Liver (tissue), 9 donors: Measurements from ENCODE around the gene IFNGR1. TPM values are rescaled to one million over a fixed set of nuclear protein-coding genes. Genes with fewer than 3 reads are reported as not detected.

Source experiments
- DNase-seq: peaks from one replicate; pipeline ENCODE4 v3.0.0-alpha.2; 2017; ENCODE audit warnings: low spot score
- H3K27ac ChIP-seq, 2 donors: one replicate each; pipeline ENCODE4 v1.7.0; 2013; ENCODE audit warnings: inconsistent platforms in 2 of 2, low read length in 2 of 2, control low read depth in 1 of 2, low read depth in 1 of 2, mild to moderate bottlenecking in 1 of 2
- H3K27me3 ChIP-seq, 4 donors: one replicate each; pipeline versions ENCODE4 v1.6.1 to v1.7.0; 2013; ENCODE audit warnings: low read length in 3 of 4, inconsistent platforms in 1 of 4, mild to moderate bottlenecking in 1 of 4, moderate library complexity in 1 of 4; ENCODE audit not compliant: control insufficient read depth in 4 of 4, insufficient read depth in 4 of 4
- H3K36me3 ChIP-seq, 4 donors: one replicate each; pipeline versions ENCODE4 v1.6.1 to v1.7.0; 2013; ENCODE audit warnings: low read length in 3 of 4, mild to moderate bottlenecking in 3 of 4, low read depth in 1 of 4, moderate library complexity in 1 of 4; ENCODE audit not compliant: control insufficient read depth in 4 of 4, insufficient read depth in 3 of 4
- H3K4me1 ChIP-seq, 4 donors: one replicate each; pipeline versions ENCODE4 v1.6.1 to v1.7.0; 2013; ENCODE audit warnings: low read length in 3 of 4, mild to moderate bottlenecking in 3 of 4, moderate library complexity in 1 of 4; ENCODE audit not compliant: control insufficient read depth in 4 of 4, insufficient read depth in 4 of 4
- H3K4me3 ChIP-seq, 3 donors: one replicate each; pipeline versions ENCODE4 v1.6.1 to v1.7.0; 2013; ENCODE audit warnings: low read length in 3 of 3, control low read depth in 1 of 3, low read depth in 1 of 3, mild to moderate bottlenecking in 1 of 3
- H3K9ac ChIP-seq, 2 donors: one replicate each; pipeline ENCODE4 v1.7.0; 2013; ENCODE audit warnings: low read length in 2 of 2, mild to moderate bottlenecking in 2 of 2, moderate library complexity in 2 of 2, control low read depth in 1 of 2, low read depth in 1 of 2
- H3K9me3 ChIP-seq, 4 donors: one replicate each; pipeline versions ENCODE4 v1.6.1 to v1.7.0; 2013; ENCODE audit warnings: low read length in 3 of 4; ENCODE audit not compliant: control insufficient read depth in 4 of 4
- EGR1 ChIP-seq, 2 donors: IDR thresholded peaks; 2 replicates each; pipeline ENCODE4 v1.6.1; 2016 to 2018; ENCODE audit warnings: antibody characterized with exemption in 2 of 2, low read depth in 2 of 2
- FOXA1 ChIP-seq: IDR thresholded peaks from 2 replicates; pipeline ENCODE4 v1.6.1; 2016; ENCODE audit warnings: antibody characterized with exemption
- FOXA2 ChIP-seq: IDR thresholded peaks from 2 replicates; pipeline ENCODE4 v1.6.1; 2016; ENCODE audit warnings: antibody characterized with exemption
- GABPA ChIP-seq, 2 donors: IDR thresholded peaks in 1 of 2; conservative IDR thresholded peaks in 1 of 2; 2 replicates each; pipeline ENCODE4 v1.6.1; 2016; ENCODE audit warnings: antibody characterized with exemption in 2 of 2, mild to moderate bottlenecking in 1 of 2, moderate library complexity in 1 of 2
- HNF4A ChIP-seq, 2 donors: conservative IDR thresholded peaks; 2 replicates each; pipeline ENCODE4 v1.6.1; 2016; ENCODE audit warnings: antibody characterized with exemption in 2 of 2, mild to moderate bottlenecking in 2 of 2
- HNF4G ChIP-seq: IDR thresholded peaks from 2 replicates; pipeline ENCODE4 v1.6.1; 2016; ENCODE audit warnings: antibody characterized with exemption
- JUND ChIP-seq, 2 donors: IDR thresholded peaks; 2 replicates each; pipeline ENCODE4 v1.6.1; 2016; ENCODE audit warnings: antibody characterized with exemption in 2 of 2
- NR2F2 ChIP-seq: IDR thresholded peaks from 2 replicates; pipeline ENCODE4 v1.6.1; 2016; ENCODE audit warnings: antibody characterized with exemption
- RAD21 ChIP-seq, 2 donors: IDR thresholded peaks; 2 replicates each; pipeline ENCODE4 v1.6.1; 2016; ENCODE audit warnings: antibody characterized with exemption in 2 of 2, mild to moderate bottlenecking in 2 of 2
- RXRA ChIP-seq, 2 donors: IDR thresholded peaks; 2 replicates each; pipeline ENCODE4 v1.6.1; 2017 to 2018; ENCODE audit warnings: antibody characterized with exemption in 2 of 2, mild to moderate bottlenecking in 1 of 2
- SP1 ChIP-seq: IDR thresholded peaks from 2 replicates; pipeline ENCODE4 v1.6.1; 2018; ENCODE audit warnings: antibody characterized with exemption, mild to moderate bottlenecking
- TAF1 ChIP-seq: conservative IDR thresholded peaks from 2 replicates; pipeline ENCODE4 v1.6.1; 2016; ENCODE audit warnings: antibody characterized with exemption, mild to moderate bottlenecking
- YY1 ChIP-seq: IDR thresholded peaks from 2 replicates; pipeline ENCODE4 v1.6.1; 2016; ENCODE audit warnings: antibody characterized with exemption, mild to moderate bottlenecking
- WGBS: extraction: QIAGEN DNeasy Blood & Tissue Kit; methylation state at CpG from one replicate; pipeline ENCODE4 v1.1.7; 2013; 5-methylcytosine and 5-hydroxymethylcytosine counted together
- polyA plus RNA-seq, 2 donors: library from polyadenylated mRNA; stranded (reverse) in 1 of 2; unstranded in 1 of 2; fragments of 200-250 nt in 1 of 2; fragments of >200 nt in 1 of 2; fragmentation: Nextera tagmentation in 1 of 2; extraction: Ambion mirVana in 1 of 2; gene quantifications; one replicate each; pipeline versions ENCODE4 v1.2.1 to v1.2.3, GENCODE V29; 2013 to 2015
- total RNA-seq, 2 donors: library from RNA; depleted of rRNA; stranded (reverse); fragments of >200 nt; gene quantifications; one replicate each; pipeline ENCODE4 v1.2.3, GENCODE V29; 2014
- TF ChIP-seq, protein P1 (sequence below): IDR thresholded peaks from 2 replicates; pipeline ENCODE4 v1.6.1; 2016; ENCODE audit warnings: antibody characterized with exemption
- TF ChIP-seq, protein P2 (sequence below): IDR thresholded peaks from 2 replicates; pipeline ENCODE4 v1.6.1; 2016; ENCODE audit warnings: antibody characterized with exemption
- TF ChIP-seq, protein P3 (sequence below): IDR thresholded peaks from 2 replicates; pipeline ENCODE4 v1.6.1; 2016; ENCODE audit warnings: antibody characterized with exemption, mild to moderate bottlenecking
- TF ChIP-seq, protein P4 (sequence below): IDR thresholded peaks from 2 replicates; pipeline ENCODE4 v1.6.1; 2016; ENCODE audit warnings: antibody characterized with exemption
- TF ChIP-seq, protein P5 (sequence below): fragments of 150-350 bp; IDR thresholded peaks from 2 replicates; pipeline ENCODE4 v1.5.1; 2017; ENCODE audit warnings: improper control_type of control experiment, low read depth, low read length; ENCODE audit not compliant: missing input control
- donor health status: healthy.
- donor health status: healthy.
- donor health status: healthy.
- donor health status: healthy.
- donor health status: healthy.

Gene IFNGR1
- total and polyA plus RNA-seq, 4 donors, result 33.9 to 57.8 (median 39.0) TPM

DNA sequence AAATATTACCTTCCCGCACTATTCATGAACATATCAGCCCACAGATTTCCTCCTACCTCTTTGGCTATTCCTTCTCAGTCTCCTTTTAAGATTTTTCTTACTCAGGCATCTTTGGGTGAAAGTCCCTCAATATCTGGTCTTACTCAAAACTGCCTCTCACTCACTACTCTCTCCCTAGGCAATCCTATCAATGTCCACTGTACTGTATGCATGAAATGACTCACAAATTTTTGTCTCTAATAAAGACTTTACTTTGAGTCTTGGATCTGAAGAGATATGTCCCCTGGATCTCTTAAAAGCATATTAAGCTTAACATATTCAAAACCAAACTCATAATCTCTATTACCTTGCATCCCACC lies 70.2 kb downstream of the IFNGR1 start (continued):
- TF ChIP-seq, protein P1, sequence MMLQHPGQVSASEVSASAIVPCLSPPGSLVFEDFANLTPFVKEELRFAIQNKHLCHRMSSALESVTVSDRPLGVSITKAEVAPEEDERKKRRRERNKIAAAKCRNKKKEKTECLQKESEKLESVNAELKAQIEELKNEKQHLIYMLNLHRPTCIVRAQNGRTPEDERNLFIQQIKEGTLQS, result no peak
- TF ChIP-seq FOXA1, result no peak
- TF ChIP-seq RXRA (IDR thresholded peaks at IDR 0.05), result no peak
- no peak for TF ChIP-seq EGR1 (IDR thresholded peaks at IDR 0.05; ENCODE audit: low read depth in 2 of 2)
- TF ChIP-seq, protein P2, sequence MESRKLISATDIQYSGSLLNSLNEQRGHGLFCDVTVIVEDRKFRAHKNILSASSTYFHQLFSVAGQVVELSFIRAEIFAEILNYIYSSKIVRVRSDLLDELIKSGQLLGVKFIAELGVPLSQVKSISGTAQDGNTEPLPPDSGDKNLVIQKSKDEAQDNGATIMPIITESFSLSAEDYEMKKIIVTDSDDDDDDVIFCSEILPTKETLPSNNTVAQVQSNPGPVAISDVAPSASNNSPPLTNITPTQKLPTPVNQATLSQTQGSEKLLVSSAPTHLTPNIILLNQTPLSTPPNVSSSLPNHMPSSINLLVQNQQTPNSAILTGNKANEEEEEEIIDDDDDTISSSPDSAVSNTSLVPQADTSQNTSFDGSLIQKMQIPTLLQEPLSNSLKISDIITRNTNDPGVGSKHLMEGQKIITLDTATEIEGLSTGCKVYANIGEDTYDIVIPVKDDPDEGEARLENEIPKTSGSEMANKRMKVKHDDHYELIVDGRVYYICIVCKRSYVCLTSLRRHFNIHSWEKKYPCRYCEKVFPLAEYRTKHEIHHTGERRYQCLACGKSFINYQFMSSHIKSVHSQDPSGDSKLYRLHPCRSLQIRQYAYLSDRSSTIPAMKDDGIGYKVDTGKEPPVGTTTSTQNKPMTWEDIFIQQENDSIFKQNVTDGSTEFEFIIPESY, result no peak

DNA sequence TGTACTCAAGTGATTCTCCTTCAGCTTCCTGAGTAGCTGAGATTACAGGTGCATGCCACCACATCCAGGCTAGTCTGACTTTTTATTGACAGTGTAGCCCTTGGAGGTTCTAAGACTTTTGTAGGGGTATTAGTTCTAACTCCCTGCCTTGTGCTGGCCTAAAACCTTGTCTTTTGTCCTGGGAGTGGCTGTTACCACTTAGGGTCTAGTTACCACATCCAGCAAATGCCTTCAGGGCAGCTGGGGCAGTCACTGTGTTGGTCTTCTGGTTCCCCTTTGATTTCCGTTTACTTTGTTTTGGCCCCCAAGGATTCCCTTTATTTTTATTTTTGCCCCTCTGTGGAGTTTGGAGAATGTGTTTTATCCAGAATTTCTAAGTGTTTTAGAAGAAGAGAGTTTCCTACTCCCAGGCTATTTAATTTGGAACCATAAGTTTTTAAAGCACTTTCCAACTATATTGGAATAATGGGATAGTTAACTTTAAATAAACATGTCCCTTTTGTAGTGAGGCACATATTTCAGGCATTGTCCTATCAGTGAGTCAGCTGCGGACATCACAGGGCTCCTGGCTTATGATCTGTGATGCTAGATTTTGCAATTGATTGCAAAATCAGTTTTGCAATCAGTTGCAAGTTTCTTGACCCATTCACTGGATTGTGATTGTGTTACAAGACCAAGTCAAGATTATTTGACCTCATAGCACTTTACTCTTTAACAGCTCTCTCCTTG lies 70.7 kb downstream of the IFNGR1 start:
- Histone ChIP-seq H3K4me1 (peaks cover 0 to 5% (median 2%) of the 10 kb centered on the region in 4 donors), H3K27ac (peak overlapping the region in 1 of 2 donors; percentile 50), H3K4me3 (no peak overlapping the region), H3K36me3 (no peaks in the 10 kb centered on the region), H3K9ac (no peak overlapping the region), H3K27me3 (no peaks in the 10 kb centered on the region), H3K9me3 (no peaks in the 10 kb centered on the region)
- 50% methylated on average over 2 of the region's 2 CpGs for WGBS
- DNase-seq, result no peak
- TF ChIP-seq SP1, result peak; percentile 38
- peak; percentile 82 for TF ChIP-seq FOXA1
- TF ChIP-seq, protein P3, sequence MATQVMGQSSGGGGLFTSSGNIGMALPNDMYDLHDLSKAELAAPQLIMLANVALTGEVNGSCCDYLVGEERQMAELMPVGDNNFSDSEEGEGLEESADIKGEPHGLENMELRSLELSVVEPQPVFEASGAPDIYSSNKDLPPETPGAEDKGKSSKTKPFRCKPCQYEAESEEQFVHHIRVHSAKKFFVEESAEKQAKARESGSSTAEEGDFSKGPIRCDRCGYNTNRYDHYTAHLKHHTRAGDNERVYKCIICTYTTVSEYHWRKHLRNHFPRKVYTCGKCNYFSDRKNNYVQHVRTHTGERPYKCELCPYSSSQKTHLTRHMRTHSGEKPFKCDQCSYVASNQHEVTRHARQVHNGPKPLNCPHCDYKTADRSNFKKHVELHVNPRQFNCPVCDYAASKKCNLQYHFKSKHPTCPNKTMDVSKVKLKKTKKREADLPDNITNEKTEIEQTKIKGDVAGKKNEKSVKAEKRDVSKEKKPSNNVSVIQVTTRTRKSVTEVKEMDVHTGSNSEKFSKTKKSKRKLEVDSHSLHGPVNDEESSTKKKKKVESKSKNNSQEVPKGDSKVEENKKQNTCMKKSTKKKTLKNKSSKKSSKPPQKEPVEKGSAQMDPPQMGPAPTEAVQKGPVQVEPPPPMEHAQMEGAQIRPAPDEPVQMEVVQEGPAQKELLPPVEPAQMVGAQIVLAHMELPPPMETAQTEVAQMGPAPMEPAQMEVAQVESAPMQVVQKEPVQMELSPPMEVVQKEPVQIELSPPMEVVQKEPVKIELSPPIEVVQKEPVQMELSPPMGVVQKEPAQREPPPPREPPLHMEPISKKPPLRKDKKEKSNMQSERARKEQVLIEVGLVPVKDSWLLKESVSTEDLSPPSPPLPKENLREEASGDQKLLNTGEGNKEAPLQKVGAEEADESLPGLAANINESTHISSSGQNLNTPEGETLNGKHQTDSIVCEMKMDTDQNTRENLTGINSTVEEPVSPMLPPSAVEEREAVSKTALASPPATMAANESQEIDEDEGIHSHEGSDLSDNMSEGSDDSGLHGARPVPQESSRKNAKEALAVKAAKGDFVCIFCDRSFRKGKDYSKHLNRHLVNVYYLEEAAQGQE, result no peak
- TF ChIP-seq NR2F2, result no peak
- TF ChIP-seq TAF1, result no peak
- TF ChIP-seq GABPA (IDR thresholded peaks at IDR 0.05 in 1 of 2, conservative IDR thresholded peaks at IDR 0.05 in 1 of 2), result peak in 1 of 2 donors; percentile 37
- TF ChIP-seq, protein P2, result peak; percentile 80
- peak; percentile 81 to 91 for TF ChIP-seq RXRA (IDR thresholded peaks at IDR 0.05)
- TF ChIP-seq HNF4A (conservative IDR thresholded peaks at IDR 0.05), result peak; percentile 62 to 83
- TF ChIP-seq JUND (IDR thresholded peaks at IDR 0.05), result peak; percentile 54 to 91
- TF ChIP-seq, protein P4, sequence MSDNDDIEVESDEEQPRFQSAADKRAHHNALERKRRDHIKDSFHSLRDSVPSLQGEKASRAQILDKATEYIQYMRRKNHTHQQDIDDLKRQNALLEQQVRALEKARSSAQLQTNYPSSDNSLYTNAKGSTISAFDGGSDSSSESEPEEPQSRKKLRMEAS, result peak; percentile 54
- TF ChIP-seq HNF4G, result no peak
- TF ChIP-seq FOXA2, result peak; percentile 72
- peak in 1 of 2 donors; percentile 38 for TF ChIP-seq RAD21 (IDR thresholded peaks at IDR 0.05)
- TF ChIP-seq, protein P5, sequence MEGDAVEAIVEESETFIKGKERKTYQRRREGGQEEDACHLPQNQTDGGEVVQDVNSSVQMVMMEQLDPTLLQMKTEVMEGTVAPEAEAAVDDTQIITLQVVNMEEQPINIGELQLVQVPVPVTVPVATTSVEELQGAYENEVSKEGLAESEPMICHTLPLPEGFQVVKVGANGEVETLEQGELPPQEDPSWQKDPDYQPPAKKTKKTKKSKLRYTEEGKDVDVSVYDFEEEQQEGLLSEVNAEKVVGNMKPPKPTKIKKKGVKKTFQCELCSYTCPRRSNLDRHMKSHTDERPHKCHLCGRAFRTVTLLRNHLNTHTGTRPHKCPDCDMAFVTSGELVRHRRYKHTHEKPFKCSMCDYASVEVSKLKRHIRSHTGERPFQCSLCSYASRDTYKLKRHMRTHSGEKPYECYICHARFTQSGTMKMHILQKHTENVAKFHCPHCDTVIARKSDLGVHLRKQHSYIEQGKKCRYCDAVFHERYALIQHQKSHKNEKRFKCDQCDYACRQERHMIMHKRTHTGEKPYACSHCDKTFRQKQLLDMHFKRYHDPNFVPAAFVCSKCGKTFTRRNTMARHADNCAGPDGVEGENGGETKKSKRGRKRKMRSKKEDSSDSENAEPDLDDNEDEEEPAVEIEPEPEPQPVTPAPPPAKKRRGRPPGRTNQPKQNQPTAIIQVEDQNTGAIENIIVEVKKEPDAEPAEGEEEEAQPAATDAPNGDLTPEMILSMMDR, result no peak
- TF ChIP-seq YY1, result peak; percentile 70
- TF ChIP-seq, protein P1, result peak; percentile 61
- TF ChIP-seq EGR1 (IDR thresholded peaks at IDR 0.05; ENCODE audit: low read depth in 2 of 2), result no peak
